ENCODE data around the gene PSG5.

The PSG5 gene

DNA sequence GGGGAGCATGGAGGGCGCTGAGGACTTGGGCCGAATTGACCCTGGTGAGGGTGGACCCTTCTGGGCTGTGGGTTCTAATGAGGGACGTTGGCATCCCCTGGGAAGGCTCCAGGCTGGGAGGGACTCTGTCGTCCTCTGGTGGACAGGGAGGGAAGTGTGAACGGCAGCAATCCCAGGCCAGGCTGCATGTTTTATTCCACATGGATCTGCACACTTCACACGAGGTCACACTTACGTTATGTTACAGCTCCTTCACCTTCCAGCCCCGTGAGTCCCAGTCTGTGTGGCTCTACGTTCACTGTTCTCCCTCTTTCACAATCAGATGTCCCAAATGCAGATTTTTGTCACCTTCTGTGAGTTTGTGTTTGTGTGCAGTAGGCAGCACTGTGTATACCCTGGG lies 1.8 kb upstream of the PSG5 start:
- TF ChIP-seq RAD21 (IDR thresholded peaks at IDR 0.05; ENCODE audit: low read depth): peak; percentile 21; the same call in 1 of the 2 replicates

DNA sequence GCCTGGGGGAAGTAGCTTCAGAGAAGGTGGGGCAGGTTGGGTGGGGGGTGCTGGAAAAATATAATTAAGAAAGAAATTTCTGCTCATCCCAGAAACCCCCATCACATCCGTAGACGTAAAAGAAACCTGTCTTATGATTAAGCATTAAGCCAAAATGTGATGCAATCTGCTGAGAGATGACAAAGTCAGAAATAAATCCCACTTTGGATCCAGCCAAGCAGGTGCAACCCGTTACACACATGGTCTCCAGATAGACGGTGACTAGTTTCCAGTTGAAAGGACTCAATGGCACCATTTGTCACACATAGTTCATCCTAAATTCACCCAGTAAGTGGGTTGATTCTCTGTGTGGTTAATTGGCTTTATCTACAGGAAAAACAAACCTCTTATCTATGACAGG lies 34.1 kb downstream of the PSG5 start:
- no peak for TF ChIP-seq EP300 (IDR thresholded peaks at IDR 0.05; ENCODE audit: borderline replicate concordance)
- TF ChIP-seq EGR1 (IDR thresholded peaks at IDR 0.05): no peak
- TF ChIP-seq USF1 (IDR thresholded peaks at IDR 0.05): no peak

GRCh38 chr19:43148233-43148632 lies 38.1 kb downstream of the PSG5 start:
- TF ChIP-seq, protein P1, sequence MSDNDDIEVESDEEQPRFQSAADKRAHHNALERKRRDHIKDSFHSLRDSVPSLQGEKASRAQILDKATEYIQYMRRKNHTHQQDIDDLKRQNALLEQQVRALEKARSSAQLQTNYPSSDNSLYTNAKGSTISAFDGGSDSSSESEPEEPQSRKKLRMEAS (IDR thresholded peaks at IDR 0.05): no peak
- TF ChIP-seq CEBPB (IDR thresholded peaks at IDR 0.05) (no peak), NFIC (IDR thresholded peaks at IDR 0.05) (no peak), FOXM1 (IDR thresholded peaks at IDR 0.05; ENCODE audit: borderline replicate concordance, low read depth) (no peak), TEAD4 (IDR thresholded peaks at IDR 0.05) (no peak), TCF12 (IDR thresholded peaks at IDR 0.05; ENCODE audit: low read depth) (no peak), CREB1 (IDR thresholded peaks at IDR 0.05; ENCODE audit: low read depth) (no peak), EP300 (IDR thresholded peaks at IDR 0.05; ENCODE audit: borderline replicate concordance) (no peak)
- TF ChIP-seq, protein P2, sequence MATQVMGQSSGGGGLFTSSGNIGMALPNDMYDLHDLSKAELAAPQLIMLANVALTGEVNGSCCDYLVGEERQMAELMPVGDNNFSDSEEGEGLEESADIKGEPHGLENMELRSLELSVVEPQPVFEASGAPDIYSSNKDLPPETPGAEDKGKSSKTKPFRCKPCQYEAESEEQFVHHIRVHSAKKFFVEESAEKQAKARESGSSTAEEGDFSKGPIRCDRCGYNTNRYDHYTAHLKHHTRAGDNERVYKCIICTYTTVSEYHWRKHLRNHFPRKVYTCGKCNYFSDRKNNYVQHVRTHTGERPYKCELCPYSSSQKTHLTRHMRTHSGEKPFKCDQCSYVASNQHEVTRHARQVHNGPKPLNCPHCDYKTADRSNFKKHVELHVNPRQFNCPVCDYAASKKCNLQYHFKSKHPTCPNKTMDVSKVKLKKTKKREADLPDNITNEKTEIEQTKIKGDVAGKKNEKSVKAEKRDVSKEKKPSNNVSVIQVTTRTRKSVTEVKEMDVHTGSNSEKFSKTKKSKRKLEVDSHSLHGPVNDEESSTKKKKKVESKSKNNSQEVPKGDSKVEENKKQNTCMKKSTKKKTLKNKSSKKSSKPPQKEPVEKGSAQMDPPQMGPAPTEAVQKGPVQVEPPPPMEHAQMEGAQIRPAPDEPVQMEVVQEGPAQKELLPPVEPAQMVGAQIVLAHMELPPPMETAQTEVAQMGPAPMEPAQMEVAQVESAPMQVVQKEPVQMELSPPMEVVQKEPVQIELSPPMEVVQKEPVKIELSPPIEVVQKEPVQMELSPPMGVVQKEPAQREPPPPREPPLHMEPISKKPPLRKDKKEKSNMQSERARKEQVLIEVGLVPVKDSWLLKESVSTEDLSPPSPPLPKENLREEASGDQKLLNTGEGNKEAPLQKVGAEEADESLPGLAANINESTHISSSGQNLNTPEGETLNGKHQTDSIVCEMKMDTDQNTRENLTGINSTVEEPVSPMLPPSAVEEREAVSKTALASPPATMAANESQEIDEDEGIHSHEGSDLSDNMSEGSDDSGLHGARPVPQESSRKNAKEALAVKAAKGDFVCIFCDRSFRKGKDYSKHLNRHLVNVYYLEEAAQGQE (IDR thresholded peaks at IDR 0.05; ENCODE audit: low read depth): no peak

- TF ChIP-seq, protein P2 (IDR thresholded peaks at IDR 0.05; ENCODE audit: low read depth): no peak
- no peak for TF ChIP-seq TEAD4 (IDR thresholded peaks at IDR 0.05)
- TF ChIP-seq, protein P1 (IDR thresholded peaks at IDR 0.05): no peak
- TF ChIP-seq FOXM1 (IDR thresholded peaks at IDR 0.05; ENCODE audit: borderline replicate concordance, low read depth): no peak
- TF ChIP-seq TCF12 (IDR thresholded peaks at IDR 0.05; ENCODE audit: low read depth): no peak
- TF ChIP-seq EGR1 (IDR thresholded peaks at IDR 0.05): no peak
- TF ChIP-seq NFIC (IDR thresholded peaks at IDR 0.05): no peak
- no peak for TF ChIP-seq TAF1 (IDR thresholded peaks at IDR 0.05; ENCODE audit: low read depth)
- TF ChIP-seq CEBPB (IDR thresholded peaks at IDR 0.05): no peak
- no peak for TF ChIP-seq EP300 (IDR thresholded peaks at IDR 0.05; ENCODE audit: borderline replicate concordance)
- no peak for TF ChIP-seq USF1 (IDR thresholded peaks at IDR 0.05)
- no peak for TF ChIP-seq ZBTB7A (IDR thresholded peaks at IDR 0.05; ENCODE audit: low read depth)
Observed at GRCh38 chr19:43132696-43133095, 53.6 kb downstream of the PSG5 start.

GRCh38 chr19:43126720-43127119 lies 59.6 kb downstream of the PSG5 start:
- TF ChIP-seq, protein P2 (IDR thresholded peaks at IDR 0.05; ENCODE audit: low read depth): no peak
- no peak for TF ChIP-seq ZBTB7A (IDR thresholded peaks at IDR 0.05; ENCODE audit: low read depth)
- TF ChIP-seq RAD21 (IDR thresholded peaks at IDR 0.05; ENCODE audit: low read depth): no peak
- no peak for TF ChIP-seq EGR1 (IDR thresholded peaks at IDR 0.05)
- no peak for TF ChIP-seq CREB1 (IDR thresholded peaks at IDR 0.05; ENCODE audit: low read depth)
- TF ChIP-seq, protein P1 (IDR thresholded peaks at IDR 0.05): no peak
- no peak for TF ChIP-seq FOXM1 (IDR thresholded peaks at IDR 0.05; ENCODE audit: borderline replicate concordance, low read depth)
- TF ChIP-seq TEAD4 (IDR thresholded peaks at IDR 0.05): no peak
- no peak for TF ChIP-seq USF1 (IDR thresholded peaks at IDR 0.05)
- TF ChIP-seq NFIC (IDR thresholded peaks at IDR 0.05): no peak
- TF ChIP-seq YY1 (IDR thresholded peaks at IDR 0.05; ENCODE audit: low read depth): no peak
- TF ChIP-seq TCF12 (IDR thresholded peaks at IDR 0.05; ENCODE audit: low read depth): no peak
- TF ChIP-seq EP300 (IDR thresholded peaks at IDR 0.05; ENCODE audit: borderline replicate concordance): no peak
- no peak for TF ChIP-seq CEBPB (IDR thresholded peaks at IDR 0.05)
- TF ChIP-seq TAF1 (IDR thresholded peaks at IDR 0.05; ENCODE audit: low read depth): no peak
